K562 (cell line): Measurements from ENCODE around the gene AHI1. TPM values are rescaled to one million over a fixed set of nuclear protein-coding genes. Genes with fewer than 3 reads are reported as not detected.
A peak's percentile ranks its signal among the peaks of the same experiment; 100 is the strongest.

ENCODE experiments used
- CBX3 ChIP-seq, 2 experiments: IDR thresholded peaks; 1 replicate in 1 of 2; 2 replicates in 1 of 2; pipeline ENCODE4 v1.6.1; 2012; ENCODE audit warnings: inconsistent platforms in 2 of 2, low read length in 2 of 2, borderline replicate concordance in 1 of 2, control low read depth in 1 of 2
- CEBPB ChIP-seq: fragments of 450-650 bp; IDR thresholded peaks from 2 replicates; pipeline ENCODE4 v1.6.1; 2016; ENCODE audit warnings: missing genetic modification characterization, missing compliant biosample characterization
- CTBP1 ChIP-seq: fragments of 450-650 bp; IDR thresholded peaks from 2 replicates; pipeline ENCODE4 v1.6.1; 2016; ENCODE audit warnings: borderline replicate concordance
- HDAC8 ChIP-seq: fragments of 450-650 bp; IDR thresholded peaks from 2 replicates; pipeline ENCODE4 v1.6.1; 2016; ENCODE audit warnings: mild to moderate bottlenecking, missing genetic modification characterization, moderate library complexity, missing compliant biosample characterization
- HOXB6 ChIP-seq: fragments of 250-450 bp; sonication (Bioruptor Pico); IDR thresholded peaks from 2 replicates; pipeline ENCODE4 v1.5.1; 2022; ENCODE audit warnings: mild to moderate bottlenecking, borderline replicate concordance
- MAX ChIP-seq: sonication (generic); formaldehyde crosslinking; IDR thresholded peaks from 2 replicates; pipeline ENCODE4 v1.9.0; 2022; ENCODE audit warnings: mild to moderate bottlenecking, missing genetic modification reagents
- MBD1 ChIP-seq: fragments of 250-450 bp; sonication (Bioruptor Pico); IDR thresholded peaks from 2 replicates; pipeline ENCODE4 v1.8.0; 2022; ENCODE audit warnings: inconsistent platforms
- NCOA4 ChIP-seq: fragments of 450-650 bp; IDR thresholded peaks from 2 replicates; pipeline ENCODE4 v1.6.1; 2018; ENCODE audit warnings: mild to moderate bottlenecking; ENCODE audit not compliant: partially characterized antibody
- PTRF ChIP-seq: fragments of 450-650 bp; IDR thresholded peaks from 2 replicates; pipeline ENCODE4 v1.6.1; 2016; ENCODE audit warnings: mild to moderate bottlenecking, missing genetic modification characterization, missing compliant biosample characterization
- SP2 ChIP-seq: IDR thresholded peaks from 2 replicates; pipeline ENCODE4 v1.6.1; 2011; ENCODE audit warnings: mild to moderate bottlenecking, low read depth, low read length, moderate library complexity; ENCODE audit not compliant: poor library complexity, severe bottlenecking; ENCODE audit errors: extremely low read depth
- STAT5A ChIP-seq: IDR thresholded peaks from 2 replicates; pipeline ENCODE4 v1.6.1; 2012; ENCODE audit warnings: low read length, inconsistent platforms, borderline replicate concordance
- STAT6 ChIP-seq: sonication (generic); formaldehyde crosslinking; IDR thresholded peaks from 2 replicates; pipeline ENCODE4 v1.8.1; 2023; ENCODE audit warnings: mild to moderate bottlenecking, missing genetic modification reagents
- ZBTB43 ChIP-seq: sonication (generic); formaldehyde crosslinking; IDR thresholded peaks from 2 replicates; pipeline ENCODE4 v1.8.0; 2023; ENCODE audit warnings: mild to moderate bottlenecking, missing genetic modification reagents
- ZNF134 ChIP-seq: fragments of 250-450 bp; sonication (Bioruptor Pico); conservative IDR thresholded peaks from 2 replicates; pipeline ENCODE4 v1.4.0; 2020
- ZNF253 ChIP-seq: fragments of 250-450 bp; sonication (Bioruptor Pico); conservative IDR thresholded peaks from 2 replicates; pipeline ENCODE4 v1.6.1; 2021; ENCODE audit warnings: mild to moderate bottlenecking
- ZNF354B ChIP-seq: fragments of 250-450 bp; sonication (Bioruptor Pico); IDR thresholded peaks from 2 replicates; pipeline ENCODE4 v1.4.0; 2020
- ZNF592 ChIP-seq: fragments of 450-650 bp; IDR thresholded peaks from 2 replicates; pipeline ENCODE4 v1.6.1; 2017; ENCODE audit warnings: antibody characterized with exemption, mild to moderate bottlenecking
- polyA plus RNA-seq, 8 experiments: library from polyadenylated mRNA; depleted of rRNA in 4 of 8; stranded (reverse) in 5 of 8; unstranded in 3 of 8; fragments of >200 nt; fragmentation: Nextera tagmentation in 2 of 8; fragmentation: Illumina TruSeq in 1 of 8; extraction: Ambion mirVana in 2 of 8; extraction: Trizol in 1 of 8; gene quantifications; 2 replicates each; pipeline versions ENCODE4 v1.2.1 to v1.2.3, GENCODE V29; 2011 to 2014; ENCODE audit warnings: inconsistent platforms in 1 of 8, missing spikeins in 1 of 8
- total RNA-seq, 7 experiments: library from RNA; depleted of rRNA in 6 of 7; stranded (reverse); fragments of >200 nt in 6 of 7; fragmentation: Illumina TruSeq in 2 of 7; extraction: Trizol in 2 of 7; gene quantifications; 2 replicates each; pipeline versions ENCODE4 v1.2.1 to v1.2.3, GENCODE V29; 2011 to 2021; ENCODE audit warnings: low replicate concordance in 1 of 7

Gene AHI1
- total and polyA plus RNA-seq, 9 of the 15 experiments (the other 6 are each of a cell fraction or from before 2014, with no cell fraction given), result 24.7 to 54.9 (median 32.2) TPM

- no peak for TF ChIP-seq STAT6
- TF ChIP-seq ZNF134 (CRISPR knock-in tag), result peak; percentile 52; the same call in 1 of the 2 replicates
- TF ChIP-seq MAX, result peak; percentile 86
- peak; percentile 53; the same call in 1 of the 2 replicates for TF ChIP-seq CTBP1
- peak; percentile 92 for TF ChIP-seq ZNF592
- TF ChIP-seq PTRF (tag), result no peak
- no peak for TF ChIP-seq CBX3 (IDR thresholded peaks at IDR 0.05; ENCODE audit: borderline replicate concordance in 1 of 2, low read length in 2 of 2)
- no peak for TF ChIP-seq SP2
- no peak for TF ChIP-seq NCOA4
- TF ChIP-seq ZNF253 (CRISPR knock-in tag), result no peak
- TF ChIP-seq HDAC8, result 0 out of 2 replicates have a peak, but pooled peaks have one; percentile 29
- TF ChIP-seq ZNF354B, result no peak
- TF ChIP-seq MBD1 (CRISPR knock-in tag), result no peak
- TF ChIP-seq STAT5A, result no peak
- TF ChIP-seq ZBTB43 (CRISPR knock-in tag), result no peak
- no peak for TF ChIP-seq CEBPB (tag)
- no peak for TF ChIP-seq HOXB6
Observed at GRCh38 chr6:135261872-135262725, 235.4 kb downstream of the AHI1 start (continued).
